ENCODE measurements around the gene IL36RN. TPM values are rescaled to one million over a fixed set of nuclear protein-coding genes. Genes with fewer than 3 reads are reported as not detected.

IL36RN gene
- total and polyA plus RNA-seq, 2 of the 13 experiments (the other 11 are each of a cell fraction or from before 2014, with no cell fraction given): not detected

DNA sequence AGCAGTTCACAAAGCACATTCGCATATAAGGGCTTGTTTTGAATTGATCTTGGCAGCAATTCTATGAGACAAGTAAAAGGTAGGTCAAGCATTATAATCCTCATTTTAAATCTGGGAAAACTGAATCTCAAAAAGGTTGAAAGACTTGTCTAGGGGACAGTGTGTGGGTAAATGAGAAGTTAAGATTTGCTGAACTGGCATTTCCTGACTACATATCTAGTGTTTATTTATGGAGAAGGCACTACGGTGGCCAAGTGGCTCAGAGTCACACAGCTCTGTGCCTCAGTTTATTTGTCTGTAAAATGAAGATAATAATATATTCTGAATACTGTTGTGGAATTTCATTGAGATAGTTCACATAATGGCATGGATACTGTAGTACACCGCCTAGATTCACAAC, 52.1 kb downstream of the IL36RN start:
- intact Hi-C loops (cut with micrococcal nuclease; ENCODE audit: unreplicated experiment) (no loop called here), in situ Hi-C loops (cut with HindIII; ENCODE audit: extremely low pct_ligation_motif_present, low pct_unique_long_range_greater_than_20kb) (no loop called here)
- no peaks in the 10 kb centered on the region for H3K9me3 ChIP-seq (ENCODE audit: low read length)
- H3K4me3 ChIP-seq (replicated peaks in 1 of 3; ENCODE audit: insufficient read depth in 1 of 3, low read depth in 2 of 3, low read length in 3 of 3): no peak overlapping the region
- H4K20me1 ChIP-seq (ENCODE audit: insufficient read depth, low read length): no peaks in the 10 kb centered on the region
- no peak overlapping the region for H2AFZ ChIP-seq (ENCODE audit: low read length)
- ATAC-seq: no peak
- no peak for DNase-seq (ENCODE audit: low spot score)
- H3K27me3 ChIP-seq (ENCODE audit: control insufficient read depth in 1 of 2, insufficient read depth in 2 of 2, low read length in 2 of 2): peaks cover 2 to 20% of the 10 kb centered on the region in 2 experiments; a peak in 3 of 5 replicates
- H3K9ac ChIP-seq (ENCODE audit: insufficient read depth, low read depth, low read length): no peak overlapping the region
- ChIA-PET CTCF (ENCODE audit: low intra/inter-chr PET ratio, low total read pairs) (no interaction called here), POLR2A (interaction anchor here (1.2 kb wide), 1 partner anchor 23 kb away, joined by 4 read pairs; no protein-coding TSS in a partner anchor)
- H3K27ac ChIP-seq (ENCODE audit: extremely low read length, insufficient read depth, low read length): no peak overlapping the region
- TF ChIP-seq MAFK (conservative IDR thresholded peaks at IDR 0.05 in 1 of 2, IDR thresholded peaks at IDR 0.05 in 1 of 2; ENCODE audit: low read length in 2 of 2) (peak; percentile 90 to 94), MAFF (IDR thresholded peaks at IDR 0.05; ENCODE audit: low read depth, low read length) (peak; percentile 88), HNF4A (CRISPR knock-in tag; IDR thresholded peaks at IDR 0.05) (no peak)
- H3K4me1 ChIP-seq (ENCODE audit: insufficient read depth, low read length): peaks cover 38% of the 10 kb centered on the region
- H3K79me2 ChIP-seq (ENCODE audit: insufficient read depth, low read length): no peaks in the 10 kb centered on the region
- FAIRE-seq: no peak
- H3K36me3 ChIP-seq (replicated peaks in 1 of 2; ENCODE audit: control insufficient read depth in 1 of 2, insufficient read depth in 2 of 2, low read length in 2 of 2): no peaks in the 10 kb centered on the region
- no peak overlapping the region for H3K4me2 ChIP-seq (ENCODE audit: low read depth, low read length)
- 48% methylated on average over 3 of the region's 3 CpGs for WGBS (ENCODE audit: low lambda C conversion rate)
- no TSS peak for BruUV-seq (replicated peaks)

DNA sequence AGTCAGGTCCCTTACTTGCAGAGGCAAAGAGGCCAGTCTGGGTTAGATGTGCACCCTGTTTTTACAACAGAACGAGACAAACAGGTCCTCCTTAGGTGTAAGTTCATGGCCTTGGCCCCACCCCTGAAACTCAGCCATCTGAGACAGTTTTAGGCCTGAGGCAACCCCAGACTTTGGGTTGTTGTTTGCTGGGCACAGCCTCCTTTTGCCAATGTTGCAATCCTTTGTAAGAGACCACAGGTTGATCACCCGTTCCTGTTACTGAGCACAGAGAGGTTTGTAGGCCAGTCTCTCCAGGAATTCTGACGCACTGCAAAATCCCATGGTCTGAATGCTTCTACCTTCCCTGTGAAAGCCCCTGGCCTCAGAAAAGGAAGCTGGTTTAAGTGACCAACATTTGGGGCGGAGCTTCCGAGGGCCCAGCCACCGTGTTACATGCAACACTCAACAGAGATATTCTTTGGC, 52.9 kb downstream of the IL36RN start:
- no peak for FAIRE-seq
- TF ChIP-seq, protein P1, sequence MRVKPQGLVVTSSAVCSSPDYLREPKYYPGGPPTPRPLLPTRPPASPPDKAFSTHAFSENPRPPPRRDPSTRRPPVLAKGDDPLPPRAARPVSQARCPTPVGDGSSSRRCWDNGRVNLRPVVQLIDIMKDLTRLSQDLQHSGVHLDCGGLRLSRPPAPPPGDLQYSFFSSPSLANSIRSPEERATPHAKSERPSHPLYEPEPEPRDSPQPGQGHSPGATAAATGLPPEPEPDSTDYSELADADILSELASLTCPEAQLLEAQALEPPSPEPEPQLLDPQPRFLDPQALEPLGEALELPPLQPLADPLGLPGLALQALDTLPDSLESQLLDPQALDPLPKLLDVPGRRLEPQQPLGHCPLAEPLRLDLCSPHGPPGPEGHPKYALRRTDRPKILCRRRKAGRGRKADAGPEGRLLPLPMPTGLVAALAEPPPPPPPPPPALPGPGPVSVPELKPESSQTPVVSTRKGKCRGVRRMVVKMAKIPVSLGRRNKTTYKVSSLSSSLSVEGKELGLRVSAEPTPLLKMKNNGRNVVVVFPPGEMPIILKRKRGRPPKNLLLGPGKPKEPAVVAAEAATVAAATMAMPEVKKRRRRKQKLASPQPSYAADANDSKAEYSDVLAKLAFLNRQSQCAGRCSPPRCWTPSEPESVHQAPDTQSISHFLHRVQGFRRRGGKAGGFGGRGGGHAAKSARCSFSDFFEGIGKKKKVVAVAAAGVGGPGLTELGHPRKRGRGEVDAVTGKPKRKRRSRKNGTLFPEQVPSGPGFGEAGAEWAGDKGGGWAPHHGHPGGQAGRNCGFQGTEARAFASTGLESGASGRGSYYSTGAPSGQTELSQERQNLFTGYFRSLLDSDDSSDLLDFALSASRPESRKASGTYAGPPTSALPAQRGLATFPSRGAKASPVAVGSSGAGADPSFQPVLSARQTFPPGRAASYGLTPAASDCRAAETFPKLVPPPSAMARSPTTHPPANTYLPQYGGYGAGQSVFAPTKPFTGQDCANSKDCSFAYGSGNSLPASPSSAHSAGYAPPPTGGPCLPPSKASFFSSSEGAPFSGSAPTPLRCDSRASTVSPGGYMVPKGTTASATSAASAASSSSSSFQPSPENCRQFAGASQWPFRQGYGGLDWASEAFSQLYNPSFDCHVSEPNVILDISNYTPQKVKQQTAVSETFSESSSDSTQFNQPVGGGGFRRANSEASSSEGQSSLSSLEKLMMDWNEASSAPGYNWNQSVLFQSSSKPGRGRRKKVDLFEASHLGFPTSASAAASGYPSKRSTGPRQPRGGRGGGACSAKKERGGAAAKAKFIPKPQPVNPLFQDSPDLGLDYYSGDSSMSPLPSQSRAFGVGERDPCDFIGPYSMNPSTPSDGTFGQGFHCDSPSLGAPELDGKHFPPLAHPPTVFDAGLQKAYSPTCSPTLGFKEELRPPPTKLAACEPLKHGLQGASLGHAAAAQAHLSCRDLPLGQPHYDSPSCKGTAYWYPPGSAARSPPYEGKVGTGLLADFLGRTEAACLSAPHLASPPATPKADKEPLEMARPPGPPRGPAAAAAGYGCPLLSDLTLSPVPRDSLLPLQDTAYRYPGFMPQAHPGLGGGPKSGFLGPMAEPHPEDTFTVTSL (CRISPR knock-in tag; IDR thresholded peaks at IDR 0.05; ENCODE audit: borderline replicate concordance): 0 out of 2 replicates have a peak, but pooled peaks have one; percentile 54
- TF ChIP-seq GATAD2A (CRISPR knock-in tag; IDR thresholded peaks at IDR 0.05) (peak; percentile 19; the same call in 1 of the 2 replicates), ZNF367 (CRISPR knock-in tag; IDR thresholded peaks at IDR 0.05; ENCODE audit: borderline replicate concordance) (no peak), ZNF709 (CRISPR knock-in tag; IDR thresholded peaks at IDR 0.05) (no peak), ZFY (CRISPR knock-in tag; IDR thresholded peaks at IDR 0.05) (no peak), ZNF510 (CRISPR knock-in tag; IDR thresholded peaks at IDR 0.05; ENCODE audit: low read depth) (no peak)
- TF ChIP-seq, protein P2, sequence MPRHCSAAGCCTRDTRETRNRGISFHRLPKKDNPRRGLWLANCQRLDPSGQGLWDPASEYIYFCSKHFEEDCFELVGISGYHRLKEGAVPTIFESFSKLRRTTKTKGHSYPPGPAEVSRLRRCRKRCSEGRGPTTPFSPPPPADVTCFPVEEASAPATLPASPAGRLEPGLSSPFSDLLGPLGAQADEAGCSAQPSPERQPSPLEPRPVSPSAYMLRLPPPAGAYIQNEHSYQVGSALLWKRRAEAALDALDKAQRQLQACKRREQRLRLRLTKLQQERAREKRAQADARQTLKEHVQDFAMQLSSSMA (CRISPR knock-in tag; IDR thresholded peaks at IDR 0.05): no peak

More for the DNA sequence above, 52.9 kb downstream of the IL36RN start:
- Histone ChIP-seq H3K9me3 (ENCODE audit: low read length) (no peaks in the 10 kb centered on the region), H3K79me2 (ENCODE audit: insufficient read depth, low read length) (no peaks in the 10 kb centered on the region), H2AFZ (ENCODE audit: low read length) (no peak overlapping the region), H3K36me3 (replicated peaks in 1 of 2; ENCODE audit: control insufficient read depth in 1 of 2, insufficient read depth in 2 of 2, low read length in 2 of 2) (no peaks in the 10 kb centered on the region), H3K9ac (ENCODE audit: insufficient read depth, low read depth, low read length) (no peak overlapping the region), H3K27ac (ENCODE audit: extremely low read length, insufficient read depth, low read length) (no peak overlapping the region), H3K4me3 (replicated peaks in 1 of 3; ENCODE audit: insufficient read depth in 1 of 3, low read depth in 2 of 3, low read length in 3 of 3) (no peak overlapping the region), H4K20me1 (ENCODE audit: insufficient read depth, low read length) (no peaks in the 10 kb centered on the region), H3K4me2 (ENCODE audit: low read depth, low read length) (peak overlapping the region; percentile 30), H3K4me1 (ENCODE audit: insufficient read depth, low read length) (peaks cover 43% of the 10 kb centered on the region), H3K27me3 (ENCODE audit: control insufficient read depth in 1 of 2, insufficient read depth in 2 of 2, low read length in 2 of 2) (peaks cover 2 to 25% of the 10 kb centered on the region in 2 experiments; a peak in 3 of 5 replicates)
- no peak for DNase-seq (ENCODE audit: low spot score)
- peak; percentile 51 for ATAC-seq
- in situ Hi-C loops (cut with HindIII; ENCODE audit: extremely low pct_ligation_motif_present, low pct_unique_long_range_greater_than_20kb): no loop called here
- POLR2A ChIA-PET: interaction anchor here (1.2 kb wide), 1 partner anchor 23 kb away, joined by 4 read pairs; no protein-coding TSS in a partner anchor
- intact Hi-C loops (cut with micrococcal nuclease; ENCODE audit: unreplicated experiment): no loop called here
- no TSS peak for BruUV-seq (replicated peaks)
- CTCF ChIA-PET (ENCODE audit: low intra/inter-chr PET ratio, low total read pairs): no interaction called here
- WGBS (ENCODE audit: low lambda C conversion rate): 11% methylated on average over 6 of the region's 6 CpGs

All from HepG2 (cell line).